NCI-H1694 treated with DMSO at 0.1 percent for 48 hours (cell line): Measurements from ENCODE around the gene LHX4.

Experiments
- DNase-seq: peaks from one replicate; lab custom pipeline; 2025; lab: John Stamatoyannopoulos, UW

Gene LHX4

GRCh38 chr1:180243517-180244221 lies 13.6 kb downstream of the LHX4 start:
- no peak for DNase-seq

GRCh38 chr1:180244840-180245239 lies 14.8 kb downstream of the LHX4 start:
- no peak for DNase-seq

- no peak for DNase-seq
Measured at GRCh38 chr1:180246579-180246978, 16.5 kb downstream of the LHX4 start.

- DNase-seq = no peak
Measured at GRCh38 chr1:180247061-180247460, 17.0 kb downstream of the LHX4 start.

- DNase-seq = no peak
Measured at GRCh38 chr1:180247580-180247979, 17.5 kb downstream of the LHX4 start.

GRCh38 chr1:180248176-180248575 lies 18.1 kb downstream of the LHX4 start:
- DNase-seq = no peak

GRCh38 chr1:180248731-180249681 lies 18.9 kb downstream of the LHX4 start:
- peak; percentile 77 for DNase-seq

GRCh38 chr1:180249725-180250498 lies 19.8 kb downstream of the LHX4 start:
- no peak for DNase-seq

GRCh38 chr1:180250499-180250770 lies 20.4 kb downstream of the LHX4 start:
- DNase-seq = no peak

GRCh38 chr1:180250883-180251509 lies 20.9 kb downstream of the LHX4 start:
- DNase-seq = no peak

GRCh38 chr1:180251526-180252305 lies 21.7 kb downstream of the LHX4 start:
- no peak for DNase-seq

GRCh38 chr1:180252638-180253536 lies 22.8 kb downstream of the LHX4 start:
- peak; percentile 70 for DNase-seq

- no peak for DNase-seq
Measured at GRCh38 chr1:180253585-180254495, 23.8 kb downstream of the LHX4 start.

GRCh38 chr1:180254496-180254819 lies 24.4 kb downstream of the LHX4 start:
- no peak for DNase-seq

- DNase-seq = no peak
Measured at GRCh38 chr1:180254854-180255253, 24.8 kb downstream of the LHX4 start.

GRCh38 chr1:180255536-180256340 lies 25.7 kb downstream of the LHX4 start:
- DNase-seq = no peak

GRCh38 chr1:180256341-180257027 lies 26.4 kb downstream of the LHX4 start:
- no peak for DNase-seq

GRCh38 chr1:180257028-180257386 lies 26.9 kb downstream of the LHX4 start:
- DNase-seq = no peak
